PFSK-1 (cell line): Measurements from ENCODE around the gene PCA3.

ENCODE experiments used
- FOXP2 ChIP-seq: optimal IDR thresholded peaks from 2 replicates; pipeline ENCODE3; 2011; ENCODE audit warnings: borderline replicate concordance, control low read depth, inconsistent platforms; ENCODE audit not compliant: insufficient read depth; ENCODE audit errors: extremely low read length, extremely low read depth
- POLR2AphosphoS5 ChIP-seq: IDR thresholded peaks from 2 replicates; pipeline ENCODE4 v1.6.1; 2012; ENCODE audit warnings: low read depth, mild to moderate bottlenecking, control low read depth, low read length, moderate library complexity
- REST ChIP-seq, 2 experiments: IDR thresholded peaks; 2 replicates each; pipeline versions ENCODE4 v1.6.1 to v1.8.0; 2011 to 2012; ENCODE audit warnings: low read depth in 2 of 2, low read length in 2 of 2, control low read depth in 1 of 2, inconsistent platforms in 1 of 2, mild to moderate bottlenecking in 1 of 2, moderate library complexity in 1 of 2; ENCODE audit not compliant: insufficient read depth in 1 of 2
- SIN3A ChIP-seq: IDR thresholded peaks from 2 replicates; pipeline ENCODE4 v1.6.1; 2012; ENCODE audit warnings: mild to moderate bottlenecking, low read length, moderate library complexity, borderline replicate concordance; ENCODE audit not compliant: insufficient read depth
- TAF1 ChIP-seq: IDR thresholded peaks from 2 replicates; pipeline ENCODE4 v1.6.1; 2012; ENCODE audit warnings: low read length, control low read depth, borderline replicate concordance; ENCODE audit not compliant: insufficient read depth

Gene PCA3

GRCh38 chr9:76738402-76738801, 25.8 kb upstream of the PCA3 start:
- TF ChIP-seq POLR2AphosphoS5 (no peak), TAF1 (no peak), REST (IDR thresholded peaks at IDR 0.05; ENCODE audit: insufficient read depth in 1 of 2, low read depth in 2 of 2, low read length in 2 of 2) (no peak), FOXP2 (no peak), SIN3A (no peak)

- TF ChIP-seq REST (IDR thresholded peaks at IDR 0.05; ENCODE audit: insufficient read depth in 1 of 2, low read depth in 2 of 2, low read length in 2 of 2) (no peak), TAF1 (no peak), FOXP2 (no peak), POLR2AphosphoS5 (no peak), SIN3A (no peak)
Measured at GRCh38 chr9:76741524-76741923, 22.7 kb upstream of the PCA3 start.

GRCh38 chr9:76743931-76744330, 20.3 kb upstream of the PCA3 start:
- TF ChIP-seq REST (IDR thresholded peaks at IDR 0.05; ENCODE audit: insufficient read depth in 1 of 2, low read depth in 2 of 2, low read length in 2 of 2) (no peak), POLR2AphosphoS5 (no peak)

GRCh38 chr9:76744336-76744735, 19.9 kb upstream of the PCA3 start:
- TF ChIP-seq TAF1: no peak
- TF ChIP-seq REST (IDR thresholded peaks at IDR 0.05; ENCODE audit: insufficient read depth in 1 of 2, low read depth in 2 of 2, low read length in 2 of 2): no peak
- TF ChIP-seq POLR2AphosphoS5: no peak

- TF ChIP-seq POLR2AphosphoS5 (no peak), TAF1 (no peak), REST (IDR thresholded peaks at IDR 0.05; ENCODE audit: insufficient read depth in 1 of 2, low read depth in 2 of 2, low read length in 2 of 2) (no peak), FOXP2 (no peak), SIN3A (no peak)
Measured at GRCh38 chr9:76751001-76751400, 13.2 kb upstream of the PCA3 start.
